Memory B cell (primary cell): ENCODE data around the gene RASGRP4.
"Not testable (repeated sequence)": the region's sequence is repeated elsewhere in the genome, so short reads cannot be mapped to it uniquely, and the experiment has no call there.

Experiments
- ATAC-seq: fragments of 150-1000 bp; cut with Tn5 transposase; 2 replicates; pipeline ENCODE4 v1.10.0; 2021; ENCODE audit warnings: low read depth, mild to moderate bottlenecking, moderate library complexity
- DNase-seq, 2 donors: peaks; one replicate each; pipeline ENCODE4 v3.0.0; 2022; ENCODE audit warnings: low spot score in 2 of 2
- H3K27ac Mint-ChIP-seq: one replicate; pipeline ENCODE4 v1.8.0; 2022; ENCODE audit warnings: mild to moderate bottlenecking, moderate library complexity, mixed read lengths
- H3K27me3 Mint-ChIP-seq: one replicate; pipeline ENCODE4 v1.8.0; 2022; ENCODE audit warnings: mixed read lengths
- H3K36me3 Mint-ChIP-seq: one replicate; pipeline ENCODE4 v1.8.0; 2022; ENCODE audit warnings: mild to moderate bottlenecking, mixed read lengths
- H3K4me1 Mint-ChIP-seq: one replicate; pipeline ENCODE4 v1.8.0; 2022; ENCODE audit warnings: mixed read lengths
- H3K4me3 Mint-ChIP-seq: one replicate; pipeline ENCODE4 v1.8.0; 2022; ENCODE audit warnings: mild to moderate bottlenecking, moderate library complexity, mixed read lengths
- H3K9me3 Mint-ChIP-seq: one replicate; pipeline ENCODE4 v1.8.0; 2022; ENCODE audit warnings: mixed read lengths

Gene RASGRP4

GRCh38 chr19:38374332-38375097 is 51.5 kb downstream of the RASGRP4 start, which contains the start of gene PSMD8:
Gene PSMD8, plus strand, starts transcription at chr19:38374571. Its CDS starts 31 bp downstream, at chr19:38374602.
- DNase-seq (peak; percentile 93 to 98), ATAC-seq (peak; percentile 92)
- peak within 1 kb of the TSS; percentile 96 for H3K27ac Mint-ChIP-seq
- H3K4me1 Mint-ChIP-seq: peaks cover 19% of the 10 kb centered on the region
- H3K27me3 Mint-ChIP-seq: peaks cover 11% of the 10 kb centered on the region
- peak within 1 kb of the TSS; percentile 97 for H3K4me3 Mint-ChIP-seq
- no peaks in the 10 kb centered on the region for H3K9me3 Mint-ChIP-seq
- H3K36me3 Mint-ChIP-seq: peaks cover 11% of the 10 kb centered on the region

GRCh38 chr19:38373907-38374331 is 52.1 kb downstream of the RASGRP4 start:
- peaks cover 5% of the 10 kb centered on the region for H3K36me3 Mint-ChIP-seq
- H3K27me3 Mint-ChIP-seq: peaks cover 10% of the 10 kb centered on the region
- no peak for DNase-seq
- no peak for ATAC-seq
- peak overlapping the region; percentile 97 for H3K4me3 Mint-ChIP-seq
- no peaks in the 10 kb centered on the region for H3K9me3 Mint-ChIP-seq
- H3K27ac Mint-ChIP-seq: peak overlapping the region; percentile 96
- H3K4me1 Mint-ChIP-seq: peaks cover 17% of the 10 kb centered on the region

DNA sequence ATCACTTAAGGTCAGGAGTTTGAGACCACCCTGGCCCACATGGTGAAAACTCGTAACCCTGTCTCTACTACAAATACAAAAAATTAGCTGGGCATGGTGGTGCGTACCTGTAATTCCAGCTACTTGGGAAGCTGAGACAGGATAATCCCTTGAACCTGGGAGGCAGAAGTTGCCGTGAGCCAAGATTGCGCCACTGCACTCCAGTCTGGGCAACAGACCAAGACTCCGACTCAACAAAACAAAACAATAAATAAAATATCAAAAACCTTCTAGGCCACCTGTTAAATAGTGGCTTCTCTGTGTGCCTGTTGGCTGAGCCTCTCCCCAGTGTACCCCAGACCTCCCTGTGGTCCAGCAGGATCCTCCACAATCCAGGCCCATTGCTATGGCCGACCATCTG is 54.9 kb downstream of the RASGRP4 start:
- ATAC-seq: no peak
- Mint-ChIP-seq H3K4me3 (no peak overlapping the region), H3K27me3 (peaks cover 16% of the 10 kb centered on the region), H3K27ac (no peak overlapping the region), H3K36me3 (no peaks in the 10 kb centered on the region), H3K4me1 (peaks cover 12% of the 10 kb centered on the region), H3K9me3 (no peaks in the 10 kb centered on the region)
- DNase-seq: no peak

- Mint-ChIP-seq H3K27ac (no peak overlapping the region), H3K4me1 (peaks cover 8% of the 10 kb centered on the region), H3K27me3 (peaks cover 16% of the 10 kb centered on the region), H3K9me3 (no peaks in the 10 kb centered on the region), H3K4me3 (no peak overlapping the region), H3K36me3 (no peaks in the 10 kb centered on the region)
- DNase-seq (no peak), ATAC-seq (no peak)
Measured at GRCh38 chr19:38370299-38370698, 55.7 kb downstream of the RASGRP4 start.

GRCh38 chr19:38369584-38369983 is 56.4 kb downstream of the RASGRP4 start:
- Mint-ChIP-seq H3K36me3 (no peaks in the 10 kb centered on the region), H3K9me3 (no peaks in the 10 kb centered on the region), H3K4me1 (peaks cover 3% of the 10 kb centered on the region), H3K27me3 (peaks cover 16% of the 10 kb centered on the region), H3K27ac (no peak overlapping the region), H3K4me3 (no peak overlapping the region)
- DNase-seq (no peak), ATAC-seq (no peak)

GRCh38 chr19:38367041-38367440 is 59.0 kb downstream of the RASGRP4 start:
- Mint-ChIP-seq H3K4me3 (no peak overlapping the region), H3K9me3 (no peaks in the 10 kb centered on the region), H3K36me3 (no peaks in the 10 kb centered on the region), H3K27me3 (peaks cover 16% of the 10 kb centered on the region), H3K4me1 (no peaks in the 10 kb centered on the region), H3K27ac (no peak overlapping the region)
- DNase-seq (no peak), ATAC-seq (no peak)

DNA sequence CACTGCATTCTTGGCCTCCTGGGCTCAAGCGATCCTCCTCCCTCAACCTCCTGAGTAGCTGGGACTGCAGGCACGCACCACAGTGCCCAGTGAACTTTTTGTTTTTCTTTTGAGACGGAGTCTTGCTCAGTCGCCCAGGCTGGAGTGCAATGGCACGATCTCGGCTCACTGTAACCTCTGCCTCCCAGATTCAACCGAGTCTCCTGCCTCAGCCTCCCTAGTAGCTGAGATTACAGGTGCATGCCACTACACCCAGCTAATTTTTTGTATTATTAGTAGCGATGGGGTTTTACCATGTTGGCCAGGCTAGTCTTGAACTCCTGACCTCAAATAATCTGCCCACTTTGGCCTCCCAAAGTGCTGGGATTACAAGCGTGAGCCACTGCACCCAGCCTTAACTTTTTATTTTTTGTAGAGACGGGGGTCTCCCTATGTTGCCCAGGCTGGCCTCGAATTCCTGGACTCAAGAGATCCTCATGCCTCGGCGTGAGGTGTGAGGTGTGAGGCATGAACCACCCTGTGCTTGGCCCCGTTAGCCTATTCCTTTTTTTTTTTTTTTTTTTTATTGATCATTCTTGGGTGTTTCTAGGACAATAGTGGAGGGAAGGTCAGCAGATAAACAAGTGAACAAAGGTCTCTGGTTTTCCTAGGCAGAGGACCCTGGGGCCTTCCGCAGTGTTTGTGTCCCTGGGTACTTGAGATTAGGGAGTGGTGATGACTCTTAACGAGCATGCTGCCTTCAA is 62.9 kb downstream of the RASGRP4 start:
- Mint-ChIP-seq H3K27me3 (peaks cover 14% of the 10 kb centered on the region), H3K4me1 (peaks cover 11% of the 10 kb centered on the region), H3K4me3 (peak overlapping the region; percentile 47)
- H3K27ac Mint-ChIP-seq, ATAC-seq, H3K36me3 Mint-ChIP-seq, DNase-seq, H3K9me3 Mint-ChIP-seq: not testable (repeated sequence)

GRCh38 chr19:38362076-38362945 is 63.7 kb downstream of the RASGRP4 start:
- no peaks in the 10 kb centered on the region for H3K36me3 Mint-ChIP-seq
- H3K27ac Mint-ChIP-seq: no peak overlapping the region
- ATAC-seq: peak; percentile 49
- no peaks in the 10 kb centered on the region for H3K9me3 Mint-ChIP-seq
- peaks cover 13% of the 10 kb centered on the region for H3K27me3 Mint-ChIP-seq
- H3K4me3 Mint-ChIP-seq: peak overlapping the region; percentile 75
- DNase-seq: peak in 1 of 2 donors; percentile 47
- H3K4me1 Mint-ChIP-seq: peaks cover 11% of the 10 kb centered on the region

GRCh38 chr19:38361633-38362075 is 64.4 kb downstream of the RASGRP4 start:
- Mint-ChIP-seq H3K27ac (no peak overlapping the region), H3K27me3 (peaks cover 13% of the 10 kb centered on the region), H3K4me3 (peak overlapping the region; percentile 75), H3K4me1 (peaks cover 11% of the 10 kb centered on the region), H3K9me3 (no peaks in the 10 kb centered on the region), H3K36me3 (no peaks in the 10 kb centered on the region)
- peak; percentile 81 for ATAC-seq
- DNase-seq: peak; percentile 45 to 56

- Mint-ChIP-seq H3K36me3 (no peaks in the 10 kb centered on the region), H3K4me3 (peak overlapping the region; percentile 75), H3K27ac (peak overlapping the region; percentile 22), H3K27me3 (peaks cover 13% of the 10 kb centered on the region), H3K9me3 (no peaks in the 10 kb centered on the region), H3K4me1 (peaks cover 11% of the 10 kb centered on the region)
- DNase-seq (no peak), ATAC-seq (no peak)
Measured at GRCh38 chr19:38360839-38361631, 65.0 kb downstream of the RASGRP4 start.

DNA sequence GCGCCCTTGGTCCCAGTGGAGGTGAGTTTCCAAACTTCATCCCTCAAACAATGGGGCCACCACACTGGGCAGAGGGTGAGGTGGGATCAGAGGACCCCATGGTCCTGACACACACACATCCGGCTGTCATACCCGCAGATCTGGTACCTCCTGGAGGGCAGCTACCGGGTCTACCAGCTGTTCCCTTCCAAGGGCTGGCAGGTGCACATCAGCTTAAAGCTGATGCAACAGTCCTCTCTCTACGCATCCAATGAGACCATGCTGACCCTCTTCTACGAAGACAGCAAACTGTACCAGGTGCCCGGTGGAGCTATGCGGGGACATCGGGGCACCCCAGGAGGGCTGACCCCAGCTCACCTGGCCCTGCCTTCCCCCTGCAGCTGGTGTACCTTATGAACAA is 65.7 kb downstream of the RASGRP4 start:
- H3K36me3 Mint-ChIP-seq: no peaks in the 10 kb centered on the region
- H3K27me3 Mint-ChIP-seq: peaks cover 14% of the 10 kb centered on the region
- H3K4me3 Mint-ChIP-seq: peak overlapping the region; percentile 75
- ATAC-seq (no peak), DNase-seq (no peak)
- H3K27ac Mint-ChIP-seq: no peak overlapping the region
- H3K9me3 Mint-ChIP-seq: no peaks in the 10 kb centered on the region
- peaks cover 11% of the 10 kb centered on the region for H3K4me1 Mint-ChIP-seq

DNA sequence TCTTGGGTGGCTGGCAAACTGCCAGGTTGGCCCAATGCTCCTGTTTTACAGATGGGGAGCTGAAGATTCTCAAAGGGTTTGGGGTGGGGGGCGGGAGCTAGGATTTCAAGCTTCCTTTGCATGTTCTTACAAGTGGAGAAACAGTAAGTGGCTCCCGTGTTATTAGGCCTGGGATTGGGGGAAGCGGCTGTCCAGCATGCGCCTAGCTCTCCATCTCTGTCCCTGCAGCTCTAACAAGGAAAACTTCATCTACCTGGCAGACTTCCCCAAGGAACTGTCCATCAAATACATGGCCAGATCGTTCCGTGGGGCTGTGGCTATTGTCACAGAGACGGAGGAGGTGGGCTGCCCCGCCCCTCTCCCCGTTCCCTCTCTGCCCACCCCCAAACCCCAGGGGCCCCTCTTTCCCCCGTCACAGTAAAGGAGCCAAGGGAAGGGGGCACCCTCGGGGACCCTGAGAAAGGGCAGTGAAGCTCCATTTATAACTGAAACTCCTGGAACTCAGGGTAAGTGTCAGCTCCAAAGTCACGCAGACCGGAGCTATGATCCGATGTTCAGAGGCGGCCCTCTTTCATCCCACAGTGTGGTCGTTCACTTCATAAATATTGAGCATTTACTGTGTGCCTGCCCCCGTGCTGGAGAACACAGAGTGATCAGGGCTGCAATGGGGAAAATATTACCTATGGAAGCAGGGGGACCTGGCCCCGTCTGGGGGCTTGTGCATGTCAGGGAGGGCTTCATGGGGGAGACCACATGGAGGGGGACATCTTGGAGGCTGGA is 66.6 kb downstream of the RASGRP4 start:
- ATAC-seq: no peak
- H3K27me3 Mint-ChIP-seq: peaks cover 14% of the 10 kb centered on the region
- no peak overlapping the region for H3K4me3 Mint-ChIP-seq
- no peaks in the 10 kb centered on the region for H3K9me3 Mint-ChIP-seq
- no peak overlapping the region for H3K27ac Mint-ChIP-seq
- DNase-seq: no peak
- H3K36me3 Mint-ChIP-seq: no peaks in the 10 kb centered on the region
- peaks cover 11% of the 10 kb centered on the region for H3K4me1 Mint-ChIP-seq
